ENCODE results near the gene GRK5. TPM values are rescaled to one million over a fixed set of nuclear protein-coding genes. Genes with fewer than 3 reads are reported as not detected.

GRK5 gene
- total RNA-seq, 1 experiment from 2014 or later = 2.3 TPM

- no peak overlapping the region for H3K4me3 Mint-ChIP-seq
- TF ChIP-seq E2F1 (CRISPR knock-in tag; IDR thresholded peaks at IDR 0.05) (no peak), USF2 (CRISPR knock-in tag; IDR thresholded peaks at IDR 0.05) (peak; percentile 58)
- H3K9me3 Mint-ChIP-seq = no peaks in the 10 kb centered on the region
- 0 out of 2 replicates have a peak, but pooled peaks cover 3% of the 10 kb centered on the region for H3K4me1 Mint-ChIP-seq
- ATAC-seq = no peak
- no peak for DNase-seq (ENCODE audit: low spot score)
- CTCF ChIA-PET = interaction anchor here (1.7 kb wide), 1 partner anchor 180 kb away, joined by 8 read pairs; no protein-coding TSS in a partner anchor
- POLR2A ChIA-PET = no interaction called here
- H3K36me3 Mint-ChIP-seq = no peaks in the 10 kb centered on the region
- no peak overlapping the region for H3K27ac Mint-ChIP-seq
- no peaks in the 10 kb centered on the region for H3K27me3 Mint-ChIP-seq (ENCODE audit: low read depth)
These were observed 171.3 kb downstream of the GRK5 start for GRCh38 chr10:119378737-119379067.

- H3K4me3 Mint-ChIP-seq = no peak overlapping the region
- H3K9me3 Mint-ChIP-seq = no peaks in the 10 kb centered on the region
- H3K4me1 Mint-ChIP-seq = 0 out of 2 replicates have a peak, but pooled peaks cover 3% of the 10 kb centered on the region
- no peaks in the 10 kb centered on the region for H3K36me3 Mint-ChIP-seq
- CTCF ChIA-PET = interaction anchor here (1.7 kb wide), 1 partner anchor 181 kb away, joined by 8 read pairs; no protein-coding TSS in a partner anchor
- DNase-seq (ENCODE audit: low spot score) (no peak), ATAC-seq (no peak)
- POLR2A ChIA-PET = no interaction called here
- TF ChIP-seq GABPB1 (CRISPR knock-in tag; IDR thresholded peaks at IDR 0.05) (no peak), FOXJ3 (CRISPR knock-in tag; IDR thresholded peaks at IDR 0.05; ENCODE audit: borderline replicate concordance) (no peak), PRRX2 (CRISPR knock-in tag; IDR thresholded peaks at IDR 0.05) (no peak), CBFB (CRISPR knock-in tag; IDR thresholded peaks at IDR 0.05; ENCODE audit: low read depth) (no peak), GRHL2 (CRISPR knock-in tag; IDR thresholded peaks at IDR 0.05; ENCODE audit: insufficient replicate concordance, severe bottlenecking) (no peak), ZNF671 (CRISPR knock-in tag; IDR thresholded peaks at IDR 0.05) (no peak), CREM (CRISPR knock-in tag; IDR thresholded peaks at IDR 0.05) (no peak), ZNF121 (CRISPR knock-in tag; IDR thresholded peaks at IDR 0.05) (no peak), ZBTB43 (CRISPR knock-in tag; IDR thresholded peaks at IDR 0.05) (no peak), ZNF263 (CRISPR knock-in tag; IDR thresholded peaks at IDR 0.05; ENCODE audit: low read depth) (no peak), ZNF317 (CRISPR knock-in tag; IDR thresholded peaks at IDR 0.05; ENCODE audit: borderline replicate concordance, low read depth) (no peak), AFF4 (CRISPR knock-in tag; IDR thresholded peaks at IDR 0.05; ENCODE audit: borderline replicate concordance) (no peak), SMAD3 (CRISPR knock-in tag; IDR thresholded peaks at IDR 0.05; ENCODE audit: borderline replicate concordance) (no peak), ZNF232 (CRISPR knock-in tag; IDR thresholded peaks at IDR 0.05) (no peak), USF2 (CRISPR knock-in tag; IDR thresholded peaks at IDR 0.05) (no peak), ZBTB21 (CRISPR knock-in tag; IDR thresholded peaks at IDR 0.05; ENCODE audit: borderline replicate concordance) (no peak)
- no peaks in the 10 kb centered on the region for H3K27me3 Mint-ChIP-seq (ENCODE audit: low read depth)
- no peak overlapping the region for H3K27ac Mint-ChIP-seq
These were observed 172.2 kb downstream of the GRK5 start for GRCh38 chr10:119379466-119380071.
